Measurements from ENCODE around the gene MYBPC3.

Gene MYBPC3

DNA sequence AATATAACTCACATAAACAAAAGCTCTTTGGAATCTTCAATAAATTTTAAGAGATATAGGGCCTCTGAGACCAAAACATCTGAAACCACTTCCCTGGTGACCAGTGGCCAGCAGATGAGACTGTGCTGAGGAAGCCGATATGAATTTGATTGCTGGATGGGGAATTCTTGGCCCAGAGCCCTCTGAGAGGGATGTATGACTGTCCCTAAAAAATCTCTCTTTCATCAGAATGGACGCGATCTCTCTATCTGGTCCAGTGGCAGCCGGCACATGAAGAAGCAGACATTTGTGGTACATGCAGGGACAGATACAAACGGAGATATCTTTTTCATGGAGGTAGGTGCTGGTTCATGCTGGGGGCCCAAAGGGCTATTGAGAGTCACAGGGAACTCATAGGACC lies 37.5 kb downstream of the MYBPC3 start:
- no peak for DNase-seq

- no peak for DNase-seq
Observed at GRCh38 chr11:47308050-47308823, 44.3 kb downstream of the MYBPC3 start.

GRCh38 chr11:47306484-47306844 lies 46.0 kb downstream of the MYBPC3 start:
- no peak for DNase-seq

GRCh38 chr11:47305734-47306483 lies 46.6 kb downstream of the MYBPC3 start:
- peak; percentile 9 for DNase-seq

- DNase-seq = no peak
Observed at GRCh38 chr11:47302853-47303252, 49.6 kb downstream of the MYBPC3 start.

DNA sequence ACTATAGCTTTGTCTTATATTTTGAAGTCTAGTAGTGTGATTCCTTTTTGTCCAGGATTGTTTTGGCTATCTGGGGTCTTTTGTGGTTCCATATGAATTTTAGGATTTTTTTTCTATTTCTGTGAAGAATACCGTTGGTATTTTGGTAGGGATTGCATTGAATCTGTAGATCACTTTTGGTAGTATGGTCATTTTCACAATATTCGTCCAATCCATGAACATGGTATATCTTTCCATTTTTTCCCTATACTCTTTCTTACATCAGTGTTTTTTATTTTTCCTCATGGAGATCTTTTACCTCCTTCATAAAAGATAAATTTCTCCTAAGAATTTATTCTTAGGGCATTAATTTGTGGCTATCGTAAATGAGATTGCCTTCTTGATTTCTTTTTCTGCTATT lies 53.4 kb downstream of the MYBPC3 start:
- no peak for DNase-seq

GRCh38 chr11:47296045-47296444 lies 56.5 kb downstream of the MYBPC3 start:
- DNase-seq = no peak

GRCh38 chr11:47295385-47295784 lies 57.1 kb downstream of the MYBPC3 start:
- no peak for DNase-seq

DNA sequence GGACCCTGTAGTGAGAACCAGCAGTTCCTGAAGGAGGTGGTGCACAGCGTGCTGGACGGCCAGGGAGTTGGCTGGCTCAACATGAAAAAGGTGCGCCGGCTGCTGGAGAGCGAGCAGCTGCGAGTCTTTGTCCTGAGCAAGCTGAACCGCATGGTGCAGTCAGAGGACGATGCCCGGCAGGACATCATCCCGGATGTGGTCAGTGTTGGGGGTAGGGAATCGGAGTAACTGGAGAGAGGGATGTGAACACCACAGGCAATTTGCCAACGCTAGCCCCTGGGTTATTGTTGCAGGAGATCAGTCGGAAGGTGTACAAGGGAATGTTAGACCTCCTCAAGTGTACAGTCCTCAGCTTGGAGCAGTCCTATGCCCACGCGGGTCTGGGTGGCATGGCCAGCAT lies 62.6 kb downstream of the MYBPC3 start:
- no peak for DNase-seq

- DNase-seq = no peak
Observed at GRCh38 chr11:47288066-47288465, 64.4 kb downstream of the MYBPC3 start.

- DNase-seq = no peak
Observed at GRCh38 chr11:47285969-47286770, 66.3 kb downstream of the MYBPC3 start.

DNA sequence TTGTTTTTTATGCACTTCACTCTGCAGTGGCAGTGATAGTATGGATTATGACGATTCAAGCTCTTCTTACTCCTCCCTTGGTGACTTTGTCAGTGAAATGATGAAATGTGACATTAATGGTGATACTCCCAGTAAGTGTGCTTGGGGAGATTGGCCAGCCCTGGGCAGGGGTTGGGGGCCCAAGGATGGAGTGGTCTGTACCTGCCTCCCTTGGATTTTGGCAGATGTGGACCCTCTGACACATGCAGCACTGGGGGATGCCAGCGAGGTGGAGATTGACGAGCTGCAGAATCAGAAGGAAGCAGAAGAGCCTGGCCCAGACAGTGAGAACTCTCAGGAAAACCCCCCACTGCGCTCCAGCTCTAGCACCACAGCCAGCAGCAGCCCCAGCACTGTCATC lies 68.4 kb downstream of the MYBPC3 start:
- DNase-seq = no peak

- no peak for DNase-seq
Observed at GRCh38 chr11:47282462-47282861, 70.0 kb downstream of the MYBPC3 start.

All from retina (tissue), 1 donor.